ENCODE data around the gene SLC6A3. TPM values are rescaled to one million over a fixed set of nuclear protein-coding genes. Genes with fewer than 3 reads are reported as not detected.

SLC6A3 gene
- total and polyA plus RNA-seq, 4 donors: 0.30 to 1.1 (median 0.90) TPM

DNA sequence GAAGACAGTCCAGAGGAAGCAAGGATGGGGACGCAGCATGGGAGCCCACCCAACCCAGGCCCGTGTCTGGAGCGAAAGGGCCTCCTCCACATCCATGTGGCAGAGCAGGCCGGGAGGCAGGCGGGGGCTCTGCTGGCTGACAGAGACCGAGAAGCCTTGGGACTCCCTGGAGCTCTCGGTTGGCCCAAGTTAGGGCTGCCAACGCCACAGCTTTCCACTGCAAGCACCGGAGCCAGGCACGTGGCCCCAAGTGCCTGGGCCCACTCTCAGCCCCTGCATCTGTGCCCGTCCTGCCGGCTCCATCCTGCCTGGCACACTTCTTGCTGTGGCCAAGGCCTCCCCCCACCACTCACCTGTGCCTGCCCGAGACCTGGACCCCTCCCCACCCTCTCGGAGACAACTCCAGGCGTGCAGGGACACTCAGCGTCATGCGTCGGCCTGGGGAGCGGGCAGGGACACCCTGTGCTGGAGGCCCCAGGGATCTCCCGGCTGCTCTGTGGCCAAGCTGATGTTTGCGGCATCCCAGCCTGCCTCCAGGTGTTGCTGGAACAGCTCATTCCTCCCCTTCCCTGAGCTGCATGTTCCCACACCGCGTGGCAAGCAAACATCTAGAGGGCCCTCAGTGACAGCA lies 31.5 kb downstream of the SLC6A3 start:
- Histone ChIP-seq H3K4me3 (no peak overlapping the region), H3K27me3 (ENCODE audit: control insufficient read depth in 3 of 3, insufficient read depth in 3 of 3, low read length in 2 of 3) (peaks cover 0 to 6% (median 0%) of the 10 kb centered on the region in 3 donors), H3K27ac (ENCODE audit: low read depth in 1 of 2, low read length in 1 of 2) (no peak overlapping the region), H3K9ac (ENCODE audit: insufficient read depth in 1 of 2, low read length in 2 of 2) (no peak overlapping the region), H3K36me3 (ENCODE audit: control insufficient read depth in 4 of 4, insufficient read depth in 4 of 4, low read length in 4 of 4) (no peaks in the 10 kb centered on the region), H3K9me3 (ENCODE audit: control insufficient read depth in 4 of 4, insufficient read depth in 3 of 4, low read length in 3 of 4) (peaks cover 0 to 4% (median 0%) of the 10 kb centered on the region in 4 donors), H3K4me1 (ENCODE audit: control insufficient read depth in 5 of 5, insufficient read depth in 5 of 5, low read length in 5 of 5) (no peaks in the 10 kb centered on the region)
- TF ChIP-seq CTCF (IDR thresholded peaks at IDR 0.05; ENCODE audit: control extremely low read depth, extremely low read depth): no peak
- DNase-seq (no peak), ATAC-seq (ENCODE audit: insufficient read depth, low FRiP score) (no peak)
- 79 to 86% methylated on average over 22 to 23 of the region's 23 CpGs for WGBS, 2 donors

GRCh38 chr5:1413211-1413610 lies 32.0 kb downstream of the SLC6A3 start:
- Histone ChIP-seq H3K9me3 (ENCODE audit: control insufficient read depth in 4 of 4, insufficient read depth in 3 of 4, low read length in 3 of 4) (peaks cover 0 to 5% (median 0%) of the 10 kb centered on the region in 4 donors), H3K4me1 (ENCODE audit: control insufficient read depth in 5 of 5, insufficient read depth in 5 of 5, low read length in 5 of 5) (no peaks in the 10 kb centered on the region), H3K36me3 (ENCODE audit: control insufficient read depth in 4 of 4, insufficient read depth in 4 of 4, low read length in 4 of 4) (no peaks in the 10 kb centered on the region), H3K4me3 (no peak overlapping the region), H3K27me3 (ENCODE audit: control insufficient read depth in 3 of 3, insufficient read depth in 3 of 3, low read length in 2 of 3) (peaks cover 0 to 6% (median 0%) of the 10 kb centered on the region in 3 donors), H3K9ac (ENCODE audit: insufficient read depth in 1 of 2, low read length in 2 of 2) (no peak overlapping the region), H3K27ac (ENCODE audit: low read depth in 1 of 2, low read length in 1 of 2) (no peak overlapping the region)
- 59 to 63% methylated on average over 13 of the region's 13 CpGs for WGBS, 2 donors
- DNase-seq (no peak), ATAC-seq (ENCODE audit: insufficient read depth, low FRiP score) (no peak)
- no peak for TF ChIP-seq CTCF (IDR thresholded peaks at IDR 0.05; ENCODE audit: control extremely low read depth, extremely low read depth)

GRCh38 chr5:1412621-1413020 lies 32.6 kb downstream of the SLC6A3 start:
- no peak for TF ChIP-seq CTCF (IDR thresholded peaks at IDR 0.05; ENCODE audit: control extremely low read depth, extremely low read depth)
- WGBS, 2 donors: 51 to 59% methylated on average over 10 of the region's 10 CpGs
- Histone ChIP-seq H3K4me3 (no peak overlapping the region), H3K9me3 (ENCODE audit: control insufficient read depth in 4 of 4, insufficient read depth in 3 of 4, low read length in 3 of 4) (peaks cover 0 to 6% (median 0%) of the 10 kb centered on the region in 4 donors), H3K27ac (ENCODE audit: low read depth in 1 of 2, low read length in 1 of 2) (no peak overlapping the region), H3K4me1 (ENCODE audit: control insufficient read depth in 5 of 5, insufficient read depth in 5 of 5, low read length in 5 of 5) (no peaks in the 10 kb centered on the region), H3K27me3 (ENCODE audit: control insufficient read depth in 3 of 3, insufficient read depth in 3 of 3, low read length in 2 of 3) (peaks cover 0 to 7% (median 0%) of the 10 kb centered on the region in 3 donors), H3K36me3 (ENCODE audit: control insufficient read depth in 4 of 4, insufficient read depth in 4 of 4, low read length in 4 of 4) (no peaks in the 10 kb centered on the region), H3K9ac (ENCODE audit: insufficient read depth in 1 of 2, low read length in 2 of 2) (no peak overlapping the region)
- no peak for DNase-seq
- ATAC-seq (ENCODE audit: insufficient read depth, low FRiP score): no peak

- Histone ChIP-seq H3K4me1 (ENCODE audit: control insufficient read depth in 5 of 5, insufficient read depth in 5 of 5, low read length in 5 of 5) (no peaks in the 10 kb centered on the region), H3K9ac (ENCODE audit: insufficient read depth in 1 of 2, low read length in 2 of 2) (no peak overlapping the region), H3K4me3 (no peak overlapping the region), H3K27ac (ENCODE audit: low read depth in 1 of 2, low read length in 1 of 2) (no peak overlapping the region), H3K27me3 (ENCODE audit: control insufficient read depth in 3 of 3, insufficient read depth in 3 of 3, low read length in 2 of 3) (peaks cover 0 to 9% (median 0%) of the 10 kb centered on the region in 3 donors), H3K9me3 (ENCODE audit: control insufficient read depth in 4 of 4, insufficient read depth in 3 of 4, low read length in 3 of 4) (peaks cover 0 to 4% (median 0%) of the 10 kb centered on the region in 4 donors), H3K36me3 (ENCODE audit: control insufficient read depth in 4 of 4, insufficient read depth in 4 of 4, low read length in 4 of 4) (no peaks in the 10 kb centered on the region)
- no peak for TF ChIP-seq CTCF (IDR thresholded peaks at IDR 0.05; ENCODE audit: control extremely low read depth, extremely low read depth)
- ATAC-seq (ENCODE audit: insufficient read depth, low FRiP score) (no peak), DNase-seq (no peak)
- WGBS, 2 donors: 48 to 54% methylated on average over 16 of the region's 16 CpGs
These were observed 33.1 kb downstream of the SLC6A3 start for GRCh38 chr5:1412163-1412562.

Measured in lung (tissue), 12 donors.